Endothelial cell of hepatic sinusoid (primary cell): ENCODE data around the gene MYT1.

Source experiments
- in situ Hi-C: cut with HindIII; loops from 2 replicates; pipeline ENCODE4 v1.10.0; 2017; ENCODE audit warnings: low sequenced_read_pairs

MYT1 gene

DNA sequence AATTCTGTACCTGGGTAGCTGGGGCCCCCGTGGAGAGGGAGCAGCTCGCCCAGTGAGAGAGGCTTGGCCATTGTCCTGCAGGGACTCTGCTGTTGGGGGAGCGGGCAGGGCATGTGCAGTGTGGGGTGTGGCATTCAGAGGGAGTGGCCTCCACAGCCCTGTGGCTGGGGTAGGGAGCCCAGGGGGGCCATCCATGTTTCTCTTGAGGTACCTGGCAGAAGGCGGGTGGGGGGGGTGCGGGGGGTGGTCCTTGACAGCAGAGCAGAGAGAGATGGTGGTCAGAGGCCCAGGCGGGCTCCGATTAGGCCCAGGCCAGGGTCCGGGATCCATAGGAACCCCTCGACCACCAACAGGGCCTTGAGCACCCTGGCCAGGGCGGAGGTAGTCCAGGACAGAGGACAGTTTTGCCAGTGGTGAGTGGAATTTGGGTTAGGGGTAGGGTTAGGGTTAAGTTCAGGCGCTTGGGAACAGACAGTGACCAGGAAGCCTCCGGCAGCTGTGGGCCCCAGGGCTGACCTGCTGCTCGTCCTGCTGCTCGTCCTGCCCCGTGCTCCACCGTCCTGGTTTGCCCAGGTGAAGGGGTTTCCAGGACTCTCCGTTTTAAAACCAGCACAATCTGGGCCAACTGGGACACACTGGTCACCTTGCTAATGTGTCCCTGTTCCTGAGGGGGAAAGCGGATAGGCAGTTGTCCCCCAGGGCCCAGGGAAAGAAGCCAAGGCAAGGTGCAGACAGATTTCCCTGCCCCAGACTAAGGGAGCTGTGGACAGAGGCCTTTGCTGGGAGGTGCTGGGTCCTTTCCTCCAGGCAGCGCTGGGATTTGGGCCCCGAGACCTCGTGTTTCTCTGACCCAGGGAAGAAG is 24.8 kb upstream of the MYT1 start:
- in situ Hi-C loops, result loop anchor here (10.0 kb wide), 1 partner anchor 135 kb away; no protein-coding TSS in a partner anchor

DNA sequence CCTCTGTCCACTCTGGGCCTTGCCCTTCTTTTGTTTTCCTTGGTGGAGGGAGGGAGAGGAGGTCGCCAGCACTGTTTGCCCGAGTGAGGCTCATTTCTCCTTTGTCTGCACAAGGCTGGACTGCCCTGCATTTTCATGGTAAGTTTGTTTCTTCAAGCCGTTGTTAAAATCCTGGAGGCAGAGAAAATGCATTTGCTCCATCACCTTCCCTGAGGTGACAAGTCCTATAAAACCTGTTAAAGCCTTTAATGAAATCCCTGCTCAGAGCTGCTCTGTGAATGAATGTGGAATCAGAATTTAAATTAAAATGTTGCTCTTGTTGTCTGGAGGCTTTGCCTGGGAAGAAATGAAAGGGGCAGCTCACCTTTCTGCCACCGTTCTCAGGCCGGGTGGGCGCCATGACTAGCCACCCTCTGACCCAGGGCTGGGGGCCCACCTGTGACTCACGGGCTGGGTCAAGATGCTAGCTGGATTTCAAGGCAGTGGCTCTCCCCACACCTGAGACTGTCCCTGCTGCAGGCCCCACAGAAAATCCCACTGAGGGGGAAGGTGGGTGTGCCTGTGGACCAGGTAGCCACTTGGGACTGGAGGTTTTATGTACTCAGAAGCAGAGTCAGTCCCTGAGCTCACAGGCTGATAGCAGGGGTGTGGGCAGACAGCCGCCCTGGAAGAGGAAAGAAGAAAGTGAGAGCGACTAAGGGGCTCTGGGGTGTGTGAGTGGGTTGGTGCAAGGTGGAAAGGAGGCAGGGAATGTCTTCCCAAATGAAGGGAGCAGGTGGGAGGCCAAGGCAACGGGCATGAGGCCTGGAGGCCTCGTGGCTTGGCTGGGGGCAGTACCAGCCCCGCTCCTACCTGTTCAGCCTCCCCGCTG is 24.0 kb upstream of the MYT1 start:
- in situ Hi-C loops, result loop anchor here (10.0 kb wide), 1 partner anchor 135 kb away; no protein-coding TSS in a partner anchor

DNA sequence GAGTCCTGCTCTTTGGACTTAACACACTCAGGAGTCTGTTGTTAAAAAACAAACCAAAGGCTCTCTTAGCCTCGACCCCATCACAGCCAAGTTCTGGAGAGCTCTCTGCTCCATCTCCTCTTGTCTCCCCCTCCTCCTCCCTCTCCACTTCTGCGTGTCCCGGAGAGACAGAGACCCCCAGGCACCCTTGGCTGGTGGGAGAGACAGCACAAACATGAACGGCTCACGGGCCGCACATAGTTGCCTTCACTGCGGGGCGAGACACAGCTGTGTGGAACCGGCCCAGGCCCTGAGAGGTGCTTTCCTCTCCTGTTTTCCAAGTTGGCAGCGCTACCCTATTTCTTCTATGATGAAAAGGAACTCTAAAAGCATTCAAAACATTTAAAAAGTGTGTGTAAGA is 23.3 kb upstream of the MYT1 start:
- in situ Hi-C loops, result loop anchor here (10.0 kb wide), 1 partner anchor 136 kb away; no protein-coding TSS in a partner anchor

DNA sequence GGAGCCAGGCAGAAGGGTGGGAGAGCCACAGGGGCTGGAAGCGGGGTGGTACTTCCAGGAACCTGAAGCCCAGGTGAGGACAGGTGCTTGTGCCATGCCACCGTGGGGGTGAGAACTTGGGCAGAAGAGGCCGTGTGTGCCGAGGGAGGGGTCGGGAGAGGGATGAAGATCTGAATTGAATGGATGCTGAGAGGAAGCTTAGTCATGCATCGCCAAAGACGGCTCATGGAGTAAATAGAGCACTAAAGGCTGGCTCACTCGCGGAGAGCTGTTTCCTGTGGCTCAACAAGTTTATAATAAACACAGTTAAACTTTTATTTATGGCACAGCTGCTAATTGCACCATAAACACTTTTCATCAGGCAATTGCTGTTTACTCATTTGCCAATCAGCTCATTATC is 21.7 kb upstream of the MYT1 start:
- in situ Hi-C loops, result loop anchor here (10.0 kb wide), 1 partner anchor 138 kb away; no protein-coding TSS in a partner anchor

DNA sequence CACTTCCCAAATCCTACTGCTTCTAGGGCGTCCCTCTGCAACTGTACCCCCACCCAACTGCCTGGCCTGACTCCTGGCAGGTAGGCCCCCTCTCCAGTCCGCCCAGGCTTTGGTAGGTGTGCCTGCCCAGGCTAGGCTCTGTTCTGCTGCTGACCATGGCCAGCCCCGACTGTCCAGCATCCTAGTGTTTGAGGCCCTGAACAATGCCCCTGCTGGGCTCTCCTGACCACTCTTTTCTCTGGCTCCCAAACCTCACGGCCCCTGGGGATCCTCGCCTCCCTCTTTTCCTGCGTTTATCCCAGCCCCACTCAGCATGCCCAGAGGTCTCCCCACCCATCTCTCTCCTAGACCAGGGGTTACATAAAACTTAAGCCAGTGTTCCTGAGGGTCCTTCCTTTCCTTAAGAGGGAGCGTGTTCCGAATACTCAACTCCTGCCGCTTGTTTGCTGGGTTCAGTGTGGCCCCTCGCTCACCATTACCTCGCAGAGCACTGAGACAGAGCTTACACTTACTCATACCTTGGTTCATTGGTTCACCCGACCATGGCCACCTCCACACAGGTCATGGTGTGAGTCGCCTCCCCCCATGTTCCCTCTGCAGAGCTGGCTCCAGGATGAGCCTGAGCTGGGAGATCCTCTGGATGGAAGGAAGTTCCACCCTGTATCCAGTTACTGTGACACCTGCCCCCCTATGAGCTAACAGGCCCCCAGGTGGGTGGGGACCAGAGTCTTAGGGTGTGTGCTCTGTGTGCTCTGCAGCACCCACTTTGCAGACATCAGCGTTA is 21.0 kb upstream of the MYT1 start:
- in situ Hi-C loops, result loop anchor here (10.0 kb wide), 1 partner anchor 138 kb away; no protein-coding TSS in a partner anchor

DNA sequence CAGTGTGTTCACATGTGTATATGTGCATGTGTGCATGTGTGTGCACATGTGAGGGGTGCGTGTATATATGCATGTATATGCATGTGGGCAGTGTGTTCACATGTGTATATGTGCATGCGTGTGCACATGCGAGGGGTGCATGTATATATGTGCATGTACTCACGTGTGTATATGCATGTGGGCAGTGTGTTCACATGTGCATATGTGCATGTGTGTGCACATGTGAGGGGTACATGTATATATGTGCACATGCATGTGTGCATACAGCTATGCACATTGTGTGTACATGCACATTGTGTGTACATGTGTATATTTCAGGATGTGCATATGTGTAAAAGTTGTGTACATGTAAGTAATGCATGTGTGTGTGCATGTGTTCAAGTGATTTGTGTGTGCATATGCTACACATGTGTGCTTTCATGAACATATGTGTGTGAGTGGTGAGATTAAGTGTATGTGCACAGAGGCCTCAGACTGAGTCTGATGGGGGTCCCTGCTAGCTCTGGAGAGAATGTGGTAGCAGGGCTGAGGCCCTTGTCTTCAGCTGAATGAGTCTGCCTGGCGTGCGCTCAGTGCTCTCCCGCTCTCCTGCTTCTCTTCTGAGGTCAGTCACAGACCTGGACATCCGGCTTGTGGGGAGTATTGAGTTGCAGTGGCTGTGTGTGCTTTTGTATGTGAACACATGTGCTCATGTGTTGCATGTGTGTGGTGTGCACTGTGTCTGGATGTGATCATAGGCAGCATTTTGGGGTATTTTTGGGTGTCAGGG is 19.9 kb upstream of the MYT1 start:
- in situ Hi-C loops, result loop anchor here (10.0 kb wide), 1 partner anchor 140 kb away; no protein-coding TSS in a partner anchor

DNA sequence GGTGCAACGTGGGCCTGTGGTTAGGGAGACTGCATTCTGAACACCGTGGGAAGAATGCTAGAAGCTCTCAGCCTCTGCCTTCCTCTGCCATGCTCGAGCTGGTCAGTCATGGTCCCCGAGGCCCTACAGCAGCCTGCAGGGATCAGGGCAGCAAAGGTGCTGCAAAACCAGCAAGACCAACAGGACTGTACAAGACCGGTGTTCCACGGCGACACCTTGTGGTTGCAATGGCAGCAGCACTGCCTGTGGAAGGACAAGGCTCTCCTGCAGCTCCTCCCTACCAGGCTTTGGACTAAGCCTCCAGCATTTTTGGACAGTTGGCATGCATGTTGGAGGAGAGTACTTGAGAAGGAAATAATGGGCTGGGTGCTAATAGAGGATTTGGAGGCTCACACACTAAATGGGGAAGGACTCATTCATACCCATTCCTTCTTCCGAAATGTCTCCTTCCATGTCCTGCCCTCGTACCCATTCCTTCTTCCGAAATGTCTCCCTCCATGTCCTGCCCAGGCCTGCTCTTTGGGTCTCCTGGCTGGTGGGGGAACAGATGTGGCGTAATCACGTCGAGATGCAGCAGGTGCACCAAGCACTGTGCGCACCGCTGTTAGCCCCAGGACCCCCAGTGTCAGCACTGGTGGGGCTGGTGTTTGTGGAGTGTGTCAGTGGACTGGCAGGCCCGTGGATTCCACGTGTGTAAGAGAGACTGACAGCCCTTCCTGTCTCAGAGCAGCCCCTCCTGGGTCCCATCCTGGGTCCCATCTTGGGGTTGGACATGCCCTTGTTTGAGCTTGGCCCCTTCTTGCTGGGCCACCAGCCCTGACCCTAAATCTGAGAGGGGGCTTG is 18.6 kb upstream of the MYT1 start:
- in situ Hi-C loops, result loop anchor here (10.0 kb wide), 1 partner anchor 141 kb away; no protein-coding TSS in a partner anchor

DNA sequence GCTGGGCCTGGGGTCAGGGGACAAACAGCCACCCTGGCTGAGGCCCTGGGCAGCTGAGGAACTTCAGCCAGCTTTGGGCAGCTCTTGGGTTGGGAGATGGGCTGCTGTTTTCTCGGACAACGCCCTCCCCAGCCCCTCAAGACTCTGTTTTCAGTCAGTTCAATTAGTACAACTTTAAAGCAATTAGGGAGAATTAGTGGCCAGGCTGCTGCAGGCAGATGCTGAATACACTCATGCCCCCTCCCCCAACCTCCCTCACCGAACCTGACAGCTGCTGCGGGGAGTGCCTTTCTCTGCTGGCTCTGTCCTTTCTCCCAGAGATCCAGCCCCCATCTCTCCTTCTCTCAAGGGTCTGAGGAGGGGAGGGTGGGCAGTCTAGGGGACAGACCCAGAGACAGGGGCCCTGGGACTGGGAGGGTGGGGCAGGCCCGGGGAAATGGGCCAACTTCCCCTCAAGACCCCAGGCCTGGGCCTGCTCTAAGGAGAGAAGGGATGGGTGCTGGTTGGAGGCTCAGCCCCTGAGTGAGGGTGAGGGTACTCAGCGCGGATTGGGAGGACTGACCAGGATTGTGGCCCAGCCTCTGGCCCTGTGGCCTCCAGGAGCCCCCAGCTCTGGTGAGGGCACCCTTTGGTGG is 17.8 kb upstream of the MYT1 start:
- in situ Hi-C loops, result loop anchor here (10.0 kb wide), 1 partner anchor 142 kb away; no protein-coding TSS in a partner anchor

DNA sequence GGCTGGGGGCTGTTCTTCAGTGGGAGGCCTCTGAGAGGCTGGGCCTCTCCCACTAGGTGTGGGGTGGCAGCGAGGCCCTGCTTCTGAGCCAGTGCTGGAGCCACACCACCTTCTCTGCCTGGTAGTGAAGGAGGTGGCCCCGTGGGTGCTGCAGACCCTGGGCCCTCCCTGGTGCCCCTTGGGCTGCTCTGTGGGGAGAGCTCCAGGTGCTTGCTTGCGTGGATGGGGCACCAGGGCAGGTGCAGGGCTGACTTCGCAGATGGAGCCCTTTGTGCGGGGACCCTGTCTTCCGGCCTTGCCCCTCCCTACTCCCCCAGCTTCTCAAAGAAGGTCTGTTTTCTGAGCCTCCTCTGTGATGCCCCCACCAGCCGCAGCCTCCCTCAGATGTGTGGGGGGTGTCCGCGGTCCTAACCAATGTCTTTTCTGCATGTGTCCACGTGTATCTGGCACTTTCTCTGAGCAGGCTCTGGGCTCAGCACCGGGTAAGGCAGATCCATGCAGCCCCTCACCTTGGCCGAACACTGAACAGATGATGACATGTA is 17.2 kb upstream of the MYT1 start:
- in situ Hi-C loops, result loop anchor here (10.0 kb wide), 1 partner anchor 142 kb away; no protein-coding TSS in a partner anchor

DNA sequence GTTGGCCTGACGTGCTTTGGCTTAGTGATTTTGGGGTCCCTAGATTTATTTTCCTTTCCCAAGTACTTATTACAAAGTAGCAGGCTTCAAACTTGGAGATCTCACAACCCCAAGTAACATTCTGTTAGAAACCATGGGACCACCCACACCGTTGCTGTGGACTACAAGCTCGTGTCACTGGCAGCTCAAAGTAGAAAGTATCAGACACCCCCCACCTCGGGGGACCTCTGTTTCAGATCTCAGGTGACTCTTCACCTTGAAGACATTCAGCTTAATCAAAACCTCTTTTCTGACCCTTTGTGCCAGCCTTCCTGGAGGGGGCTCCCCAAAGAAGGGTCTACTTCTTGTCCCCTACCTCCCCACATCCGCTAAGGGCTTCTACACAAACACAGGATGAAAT is 15.7 kb upstream of the MYT1 start:
- in situ Hi-C loops, result loop anchor here (10.0 kb wide), 1 partner anchor 144 kb away; no protein-coding TSS in a partner anchor

DNA sequence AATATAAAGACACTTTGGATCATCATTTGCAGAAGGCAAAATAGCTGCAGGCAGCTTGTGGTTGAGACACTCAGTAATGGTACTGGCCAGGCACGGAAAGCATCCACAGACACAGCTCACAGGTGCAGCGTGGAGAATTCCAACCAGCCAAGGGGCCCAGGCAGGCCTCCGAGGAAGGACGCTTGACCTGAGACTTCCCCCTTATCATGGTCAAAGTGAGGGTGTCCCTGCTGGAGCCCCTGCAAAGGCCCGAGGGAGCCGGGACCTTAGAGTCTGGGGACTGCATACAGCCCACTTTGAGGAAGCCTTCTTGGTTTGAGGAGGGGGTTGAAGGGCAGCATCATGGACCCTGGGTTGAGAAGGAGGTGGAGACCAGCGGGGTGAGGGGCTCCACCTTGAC is 15.1 kb upstream of the MYT1 start:
- in situ Hi-C loops, result loop anchor here (10.0 kb wide), 1 partner anchor 144 kb away; no protein-coding TSS in a partner anchor

DNA sequence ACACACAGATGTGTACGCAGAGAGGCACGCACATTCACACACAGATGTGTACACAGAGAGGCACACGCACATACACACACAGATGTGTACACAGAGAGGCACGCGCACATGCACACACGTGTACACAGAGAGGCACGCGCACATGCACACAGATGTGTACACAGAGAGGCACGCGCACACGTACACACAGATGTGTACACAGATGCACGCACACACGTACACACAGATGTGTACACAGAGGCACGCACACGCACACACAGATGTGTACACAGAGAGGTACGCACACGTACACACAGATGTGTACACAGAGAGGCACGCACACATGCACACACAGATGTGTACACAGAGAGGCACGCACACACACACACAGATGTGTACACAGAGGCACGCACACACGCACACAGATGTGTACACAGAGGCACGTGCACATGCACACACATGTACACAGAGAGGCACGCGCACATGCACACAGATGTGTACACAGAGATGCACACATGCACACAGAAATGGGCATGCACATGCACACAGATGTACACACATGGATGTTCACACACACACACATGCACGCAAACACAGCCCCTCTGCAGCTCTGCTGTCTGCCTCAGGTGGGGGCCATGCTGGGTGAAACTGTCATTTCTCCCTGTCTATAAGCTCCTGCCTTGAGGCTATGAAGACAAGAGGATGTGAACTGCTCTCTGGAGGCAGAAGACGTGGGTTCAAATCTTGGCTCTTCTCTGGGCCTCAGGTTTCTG is 14.3 kb upstream of the MYT1 start:
- in situ Hi-C loops, result loop anchor here (10.0 kb wide), 1 partner anchor 145 kb away; no protein-coding TSS in a partner anchor

DNA sequence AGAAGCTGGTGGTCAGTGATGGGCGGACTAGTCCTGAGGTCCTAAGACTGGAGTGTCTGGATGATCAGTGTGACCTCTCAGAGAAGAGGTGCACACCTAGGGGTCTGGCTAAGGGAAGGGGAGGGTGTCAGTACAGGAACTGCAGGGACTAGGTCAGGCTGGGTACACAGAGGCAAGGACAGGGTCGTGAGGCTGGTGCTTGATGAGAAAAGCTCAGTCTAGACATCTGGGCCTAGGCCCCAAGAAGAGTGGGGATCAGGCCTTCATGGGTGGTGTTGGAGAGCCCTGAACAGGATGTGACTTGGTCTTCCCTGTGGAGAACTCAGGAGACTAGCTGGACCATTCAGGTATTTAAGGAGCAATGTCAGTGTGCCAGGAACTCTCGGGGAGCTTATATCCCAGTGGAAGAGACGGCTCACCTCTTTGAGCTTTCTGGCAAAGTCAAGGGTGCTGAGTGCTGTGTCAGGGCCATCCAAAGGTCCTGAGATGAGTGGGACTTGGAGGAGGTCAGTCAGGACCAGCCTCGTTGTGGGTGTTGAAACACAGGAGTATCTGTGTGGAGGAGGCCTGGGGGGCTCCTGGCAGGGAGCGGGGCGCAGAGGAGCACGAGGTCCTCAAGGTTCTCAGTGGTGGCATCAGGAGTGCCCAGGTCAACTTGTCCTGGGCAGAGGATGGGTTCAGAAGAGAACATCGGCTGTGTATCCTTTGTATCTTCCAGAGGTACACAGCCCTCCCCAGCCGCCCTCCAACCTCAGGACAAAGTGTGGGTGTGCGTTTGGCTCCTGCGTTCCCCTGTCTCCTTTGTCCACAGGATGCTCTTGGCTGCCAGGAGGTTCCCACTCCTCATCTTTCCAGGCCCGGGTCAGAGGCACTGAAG is 13.3 kb upstream of the MYT1 start:
- in situ Hi-C loops, result no loop called here

DNA sequence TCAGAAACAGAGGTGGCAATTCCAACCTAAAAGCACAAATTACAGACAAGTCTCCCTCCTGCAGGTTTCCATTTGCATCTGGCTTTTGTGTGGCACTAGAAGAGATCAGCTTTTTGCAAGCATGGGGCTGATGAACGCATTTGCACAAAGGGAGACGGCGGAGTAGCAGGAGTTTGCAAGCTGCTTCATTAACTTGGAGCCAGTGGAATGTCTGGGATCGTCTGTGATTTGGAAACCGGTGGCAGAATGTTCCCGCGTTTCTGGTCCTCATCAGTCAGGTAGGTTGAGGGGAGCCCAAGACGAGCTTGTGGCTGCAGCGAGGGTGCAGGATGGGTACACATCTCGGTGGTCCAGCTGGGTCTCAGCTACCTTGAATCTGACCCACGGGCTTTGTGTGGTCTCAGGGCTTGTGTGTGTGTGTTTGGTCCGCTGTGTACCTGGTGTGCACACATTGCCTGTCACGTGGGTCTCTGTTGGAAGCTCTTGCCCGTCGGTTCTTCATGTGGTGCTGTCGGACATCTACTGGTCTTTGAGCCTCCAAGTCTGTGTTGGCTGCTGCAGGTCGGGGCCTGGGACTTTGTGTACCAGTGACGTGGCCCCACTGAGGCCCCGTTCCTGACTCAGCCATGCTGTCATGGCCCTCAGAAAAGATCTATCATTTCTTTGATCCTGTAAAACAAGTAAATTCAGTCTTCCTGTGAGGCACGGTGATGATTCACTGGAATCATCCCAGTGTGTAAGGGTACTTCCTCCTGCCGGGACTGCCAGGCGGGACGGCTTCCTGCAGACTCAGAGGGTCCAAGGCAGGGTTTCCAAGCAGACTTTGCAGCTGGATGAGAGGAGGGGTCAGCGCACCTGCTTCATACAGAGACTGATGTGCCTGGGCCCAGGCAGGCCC is 12.4 kb upstream of the MYT1 start:
- in situ Hi-C loops, result no loop called here

DNA sequence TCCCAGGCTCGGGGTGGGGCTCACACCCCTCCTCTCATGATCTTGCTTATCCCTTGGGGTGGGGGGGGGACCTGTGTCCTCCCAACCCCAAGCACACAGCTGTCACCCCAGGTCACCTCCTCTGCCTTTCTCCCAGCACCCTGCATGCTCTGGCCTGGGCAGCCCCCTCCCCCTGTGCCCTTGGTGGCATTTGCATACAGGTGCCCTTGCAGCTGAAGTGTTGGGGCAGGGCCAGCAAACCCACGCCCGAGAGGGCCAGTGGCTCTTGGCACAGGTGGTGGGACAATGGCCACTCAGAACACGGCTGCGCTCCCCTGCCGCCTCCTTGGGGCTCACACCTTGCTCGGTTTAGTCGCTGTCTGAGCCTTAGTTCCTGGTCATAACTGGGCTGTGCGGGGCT is 11.3 kb upstream of the MYT1 start:
- in situ Hi-C loops, result no loop called here
